ENCODE results near the gene MRGPRX2. TPM values are rescaled to one million over a fixed set of nuclear protein-coding genes. Genes with fewer than 3 reads are reported as not detected.

MRGPRX2 gene
- polyA plus RNA-seq, 1 donor from 2014 or later, result not detected

DNA sequence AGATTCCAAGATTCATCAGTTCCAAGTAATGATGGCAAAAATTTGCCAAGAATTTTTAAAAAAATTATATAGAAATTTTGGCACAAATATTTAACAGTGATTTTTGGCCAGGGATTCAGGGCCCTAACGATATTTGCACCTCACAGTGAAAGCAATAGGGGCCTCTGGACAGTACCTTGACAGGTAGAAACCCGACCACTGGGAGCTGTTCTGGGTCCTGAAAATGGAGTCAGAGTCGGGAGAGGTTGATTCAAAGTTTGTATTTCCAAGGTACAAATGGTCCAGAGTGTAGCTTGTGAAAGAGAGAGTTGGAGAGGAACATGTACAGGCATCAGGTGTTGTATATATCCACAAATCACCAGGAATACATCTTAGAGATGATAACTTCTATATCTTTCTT lies 41.6 kb downstream of the MRGPRX2 start:
- Histone ChIP-seq H3K9me2 (ENCODE audit: insufficient read depth, low read length) (no peaks in the 10 kb centered on the region), H3K9me3 (ENCODE audit: low read length) (no peaks in the 10 kb centered on the region), H3K4me3 (ENCODE audit: low read length) (no peak overlapping the region), H3K9ac (ENCODE audit: low read length) (no peak overlapping the region), H3K27me3 (ENCODE audit: insufficient read depth, low read depth, low read length) (peaks cover 8% of the 10 kb centered on the region), H4K20me1 (ENCODE audit: insufficient read depth) (no peaks in the 10 kb centered on the region), H3K79me2 (replicated peaks; ENCODE audit: insufficient read depth, low read length) (no peaks in the 10 kb centered on the region), H2AFZ (ENCODE audit: low read depth, low read length) (no peak overlapping the region), H3K36me3 (ENCODE audit: insufficient read depth, low read length) (no peaks in the 10 kb centered on the region), H3K4me2 (ENCODE audit: low read length) (no peak overlapping the region), H3F3A (ENCODE audit: insufficient read depth, low read length, poor library complexity, severe bottlenecking) (no peaks in the 10 kb centered on the region), H3K27ac (ENCODE audit: low read length) (no peak overlapping the region)
- TF ChIP-seq EZH2 (IDR thresholded peaks at IDR 0.05; ENCODE audit: borderline replicate concordance, insufficient read depth, low read length, poor library complexity, severe bottlenecking), result no peak

DNA sequence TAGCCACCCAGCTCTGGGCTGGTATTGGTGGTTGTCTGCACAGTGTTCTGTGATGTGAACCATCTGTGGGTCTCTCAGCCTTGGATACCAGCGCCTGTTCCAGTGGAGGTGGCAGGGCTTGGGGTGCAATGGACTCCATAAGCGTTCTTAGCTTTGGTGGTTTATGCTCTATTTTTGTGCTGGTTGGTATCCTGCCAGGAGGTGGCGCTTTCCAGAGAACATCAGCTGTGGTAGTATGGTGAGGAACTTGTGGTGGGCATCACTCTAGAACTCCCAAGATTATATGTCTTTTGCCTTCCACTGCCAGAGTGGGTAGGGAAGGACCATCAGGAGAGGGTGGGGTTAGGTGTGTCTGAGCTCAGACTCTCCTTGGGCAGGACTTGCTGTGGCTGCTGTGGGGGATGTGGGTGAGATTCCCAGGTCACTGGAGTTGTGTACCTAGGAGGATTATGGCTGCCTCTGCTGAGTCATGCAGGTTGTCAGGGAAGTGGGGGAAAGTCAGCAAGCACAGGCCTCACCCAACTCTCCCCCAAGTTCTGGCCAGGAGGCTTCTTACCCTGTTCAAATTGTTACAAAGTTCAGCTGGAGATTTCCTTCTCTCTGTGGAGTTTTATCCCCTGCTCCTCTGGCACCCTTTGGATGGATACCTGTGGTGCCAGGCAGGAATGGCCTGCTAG lies 47.2 kb downstream of the MRGPRX2 start:
- H3F3A ChIP-seq (ENCODE audit: insufficient read depth, low read length, poor library complexity, severe bottlenecking), result no peaks in the 10 kb centered on the region
- TF ChIP-seq RAD21 (conservative IDR thresholded peaks at IDR 0.05), result no peak
- H3K27ac ChIP-seq (ENCODE audit: low read length), result no peak overlapping the region
- H3K36me3 ChIP-seq (ENCODE audit: insufficient read depth, low read length), result no peaks in the 10 kb centered on the region
- H3K27me3 ChIP-seq (ENCODE audit: insufficient read depth, low read depth, low read length), result no peaks in the 10 kb centered on the region
- H3K9me2 ChIP-seq (ENCODE audit: insufficient read depth, low read length), result no peaks in the 10 kb centered on the region
- no peaks in the 10 kb centered on the region for H3K79me2 ChIP-seq (replicated peaks; ENCODE audit: insufficient read depth, low read length)
- H3K4me3 ChIP-seq (ENCODE audit: low read length), result no peak overlapping the region
- H3K4me2 ChIP-seq (ENCODE audit: low read length), result no peak overlapping the region
- no peaks in the 10 kb centered on the region for H4K20me1 ChIP-seq (ENCODE audit: insufficient read depth)
- no peak overlapping the region for H2AFZ ChIP-seq (ENCODE audit: low read depth, low read length)
- H3K9ac ChIP-seq (ENCODE audit: low read length), result no peak overlapping the region
- no peaks in the 10 kb centered on the region for H3K9me3 ChIP-seq (ENCODE audit: low read length)

DNA sequence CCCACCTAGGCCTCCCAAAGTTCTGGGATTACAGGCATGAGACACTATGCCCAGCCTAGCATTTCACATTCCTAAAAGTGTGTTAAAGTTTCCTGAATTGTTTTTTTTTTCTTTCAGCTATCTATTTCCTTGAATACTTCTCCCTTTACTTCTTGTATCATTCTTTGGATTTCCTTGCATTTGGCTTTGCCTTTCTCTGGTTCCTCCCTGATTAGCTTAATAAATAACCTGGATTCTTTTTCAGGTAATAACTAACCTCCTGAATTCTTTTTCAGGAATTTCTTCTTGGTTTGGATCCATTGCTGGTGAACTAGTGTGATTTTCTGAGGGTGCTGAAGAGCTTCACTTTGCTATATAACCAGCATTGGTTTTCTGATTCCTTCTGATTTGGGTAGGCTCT lies 47.9 kb downstream of the MRGPRX2 start:
- Histone ChIP-seq H2AFZ (ENCODE audit: low read depth, low read length) (no peak overlapping the region), H3K4me2 (ENCODE audit: low read length) (no peak overlapping the region), H3K27ac (ENCODE audit: low read length) (no peak overlapping the region), H3K36me3 (ENCODE audit: insufficient read depth, low read length) (no peaks in the 10 kb centered on the region), H3K9me2 (ENCODE audit: insufficient read depth, low read length) (no peaks in the 10 kb centered on the region), H3F3A (ENCODE audit: insufficient read depth, low read length, poor library complexity, severe bottlenecking) (no peaks in the 10 kb centered on the region), H3K9me3 (ENCODE audit: low read length) (no peaks in the 10 kb centered on the region), H3K9ac (ENCODE audit: low read length) (no peak overlapping the region), H3K27me3 (ENCODE audit: insufficient read depth, low read depth, low read length) (no peaks in the 10 kb centered on the region), H4K20me1 (ENCODE audit: insufficient read depth) (no peaks in the 10 kb centered on the region), H3K4me3 (ENCODE audit: low read length) (no peak overlapping the region), H3K79me2 (replicated peaks; ENCODE audit: insufficient read depth, low read length) (no peaks in the 10 kb centered on the region)
- TF ChIP-seq RAD21 (conservative IDR thresholded peaks at IDR 0.05) (no peak), SMC3 (conservative IDR thresholded peaks at IDR 0.05; ENCODE audit: poor library complexity) (no peak), MXI1 (conservative IDR thresholded peaks at IDR 0.05; ENCODE audit: poor library complexity, severe bottlenecking) (no peak), EZH2 (IDR thresholded peaks at IDR 0.05; ENCODE audit: borderline replicate concordance, insufficient read depth, low read length, poor library complexity, severe bottlenecking) (no peak), TAF1 (IDR thresholded peaks at IDR 0.05; ENCODE audit: low read depth) (no peak), EP300 (conservative IDR thresholded peaks at IDR 0.05; ENCODE audit: poor library complexity, severe bottlenecking) (no peak), POLR2AphosphoS5 (IDR thresholded peaks at IDR 0.05) (no peak)
- TF ChIP-seq, protein P1, sequence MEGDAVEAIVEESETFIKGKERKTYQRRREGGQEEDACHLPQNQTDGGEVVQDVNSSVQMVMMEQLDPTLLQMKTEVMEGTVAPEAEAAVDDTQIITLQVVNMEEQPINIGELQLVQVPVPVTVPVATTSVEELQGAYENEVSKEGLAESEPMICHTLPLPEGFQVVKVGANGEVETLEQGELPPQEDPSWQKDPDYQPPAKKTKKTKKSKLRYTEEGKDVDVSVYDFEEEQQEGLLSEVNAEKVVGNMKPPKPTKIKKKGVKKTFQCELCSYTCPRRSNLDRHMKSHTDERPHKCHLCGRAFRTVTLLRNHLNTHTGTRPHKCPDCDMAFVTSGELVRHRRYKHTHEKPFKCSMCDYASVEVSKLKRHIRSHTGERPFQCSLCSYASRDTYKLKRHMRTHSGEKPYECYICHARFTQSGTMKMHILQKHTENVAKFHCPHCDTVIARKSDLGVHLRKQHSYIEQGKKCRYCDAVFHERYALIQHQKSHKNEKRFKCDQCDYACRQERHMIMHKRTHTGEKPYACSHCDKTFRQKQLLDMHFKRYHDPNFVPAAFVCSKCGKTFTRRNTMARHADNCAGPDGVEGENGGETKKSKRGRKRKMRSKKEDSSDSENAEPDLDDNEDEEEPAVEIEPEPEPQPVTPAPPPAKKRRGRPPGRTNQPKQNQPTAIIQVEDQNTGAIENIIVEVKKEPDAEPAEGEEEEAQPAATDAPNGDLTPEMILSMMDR (IDR thresholded peaks at IDR 0.05; ENCODE audit: poor library complexity, severe bottlenecking), result no peak
- TF ChIP-seq, protein P2, sequence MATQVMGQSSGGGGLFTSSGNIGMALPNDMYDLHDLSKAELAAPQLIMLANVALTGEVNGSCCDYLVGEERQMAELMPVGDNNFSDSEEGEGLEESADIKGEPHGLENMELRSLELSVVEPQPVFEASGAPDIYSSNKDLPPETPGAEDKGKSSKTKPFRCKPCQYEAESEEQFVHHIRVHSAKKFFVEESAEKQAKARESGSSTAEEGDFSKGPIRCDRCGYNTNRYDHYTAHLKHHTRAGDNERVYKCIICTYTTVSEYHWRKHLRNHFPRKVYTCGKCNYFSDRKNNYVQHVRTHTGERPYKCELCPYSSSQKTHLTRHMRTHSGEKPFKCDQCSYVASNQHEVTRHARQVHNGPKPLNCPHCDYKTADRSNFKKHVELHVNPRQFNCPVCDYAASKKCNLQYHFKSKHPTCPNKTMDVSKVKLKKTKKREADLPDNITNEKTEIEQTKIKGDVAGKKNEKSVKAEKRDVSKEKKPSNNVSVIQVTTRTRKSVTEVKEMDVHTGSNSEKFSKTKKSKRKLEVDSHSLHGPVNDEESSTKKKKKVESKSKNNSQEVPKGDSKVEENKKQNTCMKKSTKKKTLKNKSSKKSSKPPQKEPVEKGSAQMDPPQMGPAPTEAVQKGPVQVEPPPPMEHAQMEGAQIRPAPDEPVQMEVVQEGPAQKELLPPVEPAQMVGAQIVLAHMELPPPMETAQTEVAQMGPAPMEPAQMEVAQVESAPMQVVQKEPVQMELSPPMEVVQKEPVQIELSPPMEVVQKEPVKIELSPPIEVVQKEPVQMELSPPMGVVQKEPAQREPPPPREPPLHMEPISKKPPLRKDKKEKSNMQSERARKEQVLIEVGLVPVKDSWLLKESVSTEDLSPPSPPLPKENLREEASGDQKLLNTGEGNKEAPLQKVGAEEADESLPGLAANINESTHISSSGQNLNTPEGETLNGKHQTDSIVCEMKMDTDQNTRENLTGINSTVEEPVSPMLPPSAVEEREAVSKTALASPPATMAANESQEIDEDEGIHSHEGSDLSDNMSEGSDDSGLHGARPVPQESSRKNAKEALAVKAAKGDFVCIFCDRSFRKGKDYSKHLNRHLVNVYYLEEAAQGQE (IDR thresholded peaks at IDR 0.05; ENCODE audit: borderline replicate concordance), result no peak

Other genes with a start within 250 kb of the MRGPRX2 start
- not detected in 2 replicates for gene MRGPRX1, start 121.3 kb downstream of the MRGPRX2 start, polyA plus RNA-seq
- gene ZDHHC13, start 56.5 kb upstream of the MRGPRX2 start, polyA plus RNA-seq, result 65.8 and 70.0 TPM in 2 replicates
- gene CSRP3, start 141.3 kb upstream of the MRGPRX2 start, polyA plus RNA-seq, result not detected in 2 replicates
- 0.07 and 0.26 TPM in 2 replicates for gene E2F8, start 180.2 kb upstream of the MRGPRX2 start, polyA plus RNA-seq

All from neural cell (in vitro differentiated cells).